Kidney epithelial cell (primary cell): ENCODE results near the gene GCN1. TPM values are rescaled to one million over a fixed set of nuclear protein-coding genes. Genes with fewer than 3 reads are reported as not detected.
A peak's percentile ranks its signal among the peaks of the same experiment; 100 is the strongest.

Source experiments
- DNase-seq: peaks from one replicate; pipeline ENCODE4 v3.0.0-alpha.2; 2010; ENCODE audit warnings: low read depth
- H3K27me3 ChIP-seq: 2 replicates; pipeline ENCODE4 v1.6.0; 2011; ENCODE audit warnings: low read length; ENCODE audit not compliant: control insufficient read depth, insufficient read depth
- H3K36me3 ChIP-seq: 2 replicates; pipeline ENCODE4 v1.5.1; 2011; ENCODE audit warnings: low read length; ENCODE audit not compliant: control insufficient read depth, insufficient read depth
- H3K4me3 ChIP-seq: 2 replicates; pipeline ENCODE4 v1.5.1; 2011; ENCODE audit warnings: low read depth, mild to moderate bottlenecking, control low read depth, low read length
- CTCF ChIP-seq: IDR thresholded peaks from 2 replicates; pipeline ENCODE4 v1.5.1; 2011; ENCODE audit warnings: mild to moderate bottlenecking, moderate library complexity, low read length, control low read depth, inconsistent platforms; ENCODE audit not compliant: insufficient read depth, poor library complexity, severe bottlenecking
- total RNA-seq: library from RNA; depleted of rRNA; stranded (reverse); fragments of >200 nt; gene quantifications from 2 replicates; pipeline ENCODE4 v1.2.3, GENCODE V29; 2015

Gene GCN1
- total RNA-seq, 1 donor from 2014 or later, result 78.4 TPM

GRCh38 chr12:120118321-120119061 lies 76.0 kb downstream of the GCN1 start:
- DNase-seq, result no peak
- TF ChIP-seq CTCF, result no peak
- Histone ChIP-seq H3K4me3 (peak overlapping the region; percentile 61), H3K36me3 (no peaks in the 10 kb centered on the region), H3K27me3 (no peaks in the 10 kb centered on the region)

DNA sequence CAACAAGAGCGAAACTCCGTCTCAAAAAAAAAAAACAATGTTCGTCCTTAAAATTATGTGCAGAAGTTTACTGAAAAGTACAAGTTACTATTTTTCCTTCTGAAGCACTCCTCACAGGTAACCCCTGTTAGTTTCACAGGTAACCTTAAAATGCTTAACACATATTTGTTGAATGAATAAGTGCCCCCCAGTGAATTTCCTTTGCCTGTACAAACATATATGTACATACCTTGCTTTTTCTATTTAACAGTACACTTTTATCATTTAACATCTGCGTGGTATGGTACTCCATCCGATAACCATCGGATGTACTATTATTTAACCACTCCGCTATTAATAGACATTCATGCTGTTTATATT lies 76.6 kb downstream of the GCN1 start:
- no peaks in the 10 kb centered on the region for H3K36me3 ChIP-seq
- TF ChIP-seq CTCF, result no peak
- H3K27me3 ChIP-seq, result no peaks in the 10 kb centered on the region
- H3K4me3 ChIP-seq, result peak overlapping the region; percentile 61
- no peak for DNase-seq

GRCh38 chr12:120116792-120117651 lies 77.5 kb downstream of the GCN1 start:
- peak overlapping the region; percentile 61 for H3K4me3 ChIP-seq
- H3K27me3 ChIP-seq, result no peaks in the 10 kb centered on the region
- TF ChIP-seq CTCF, result no peak
- peak; percentile 60 for DNase-seq
- H3K36me3 ChIP-seq, result no peaks in the 10 kb centered on the region

- Histone ChIP-seq H3K36me3 (no peaks in the 10 kb centered on the region), H3K4me3 (peak within 1 kb of the TSS; percentile 61), H3K27me3 (no peaks in the 10 kb centered on the region)
- DNase-seq, result no peak
- no peak for TF ChIP-seq CTCF
These were observed 78.1 kb downstream of the GCN1 start, which contains the start of gene RAB35 for GRCh38 chr12:120116441-120116791. RAB35 (minus strand) TSS chr12:120116753; CDS start chr12:120116650, 103 bp downstream.

DNA sequence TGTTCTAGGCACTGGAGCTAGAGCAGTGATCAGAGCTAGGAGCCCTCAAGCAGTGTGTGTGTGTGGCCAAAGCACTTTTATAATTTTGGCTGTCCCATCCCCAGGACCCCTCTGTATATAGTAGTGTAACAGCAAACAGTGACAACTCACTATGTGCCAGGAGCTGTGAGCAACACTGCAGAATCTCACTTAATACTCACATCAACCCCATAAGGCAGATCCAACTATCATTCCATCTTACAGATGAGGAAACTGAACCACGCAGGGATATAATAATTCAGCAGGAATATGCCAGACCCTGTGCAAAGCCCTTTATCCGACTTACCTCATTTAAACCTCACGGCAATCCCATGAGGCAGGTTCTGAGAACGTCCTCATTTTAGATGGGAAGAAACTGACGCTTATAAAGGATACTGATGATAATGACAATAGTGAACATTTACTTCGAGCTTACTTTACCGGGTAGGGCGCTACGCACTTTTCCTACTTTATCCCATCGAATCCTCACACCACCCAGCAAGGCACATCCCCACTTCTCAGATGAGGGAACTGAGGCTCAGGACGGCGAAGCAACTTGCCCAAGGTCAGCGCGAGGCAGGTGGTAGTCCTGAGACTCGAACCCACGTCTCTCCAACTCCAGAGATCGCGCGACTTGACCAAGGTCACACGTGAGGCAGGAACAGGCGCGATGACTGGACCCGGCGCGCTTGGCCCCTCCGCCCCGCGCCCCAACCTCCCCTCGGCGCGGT lies 78.6 kb downstream of the GCN1 start:
- Histone ChIP-seq H3K27me3 (no peaks in the 10 kb centered on the region), H3K4me3 (peak overlapping the region; percentile 61)

More for the DNA sequence above, 78.6 kb downstream of the GCN1 start:
- no peak for DNase-seq
- H3K36me3 ChIP-seq, result no peaks in the 10 kb centered on the region
- TF ChIP-seq CTCF, result no peak
